ENCODE measurements around the gene ZNF48.
A peak's percentile ranks its signal among the peaks of the same experiment; 100 is the strongest.

The ZNF48 gene

DNA sequence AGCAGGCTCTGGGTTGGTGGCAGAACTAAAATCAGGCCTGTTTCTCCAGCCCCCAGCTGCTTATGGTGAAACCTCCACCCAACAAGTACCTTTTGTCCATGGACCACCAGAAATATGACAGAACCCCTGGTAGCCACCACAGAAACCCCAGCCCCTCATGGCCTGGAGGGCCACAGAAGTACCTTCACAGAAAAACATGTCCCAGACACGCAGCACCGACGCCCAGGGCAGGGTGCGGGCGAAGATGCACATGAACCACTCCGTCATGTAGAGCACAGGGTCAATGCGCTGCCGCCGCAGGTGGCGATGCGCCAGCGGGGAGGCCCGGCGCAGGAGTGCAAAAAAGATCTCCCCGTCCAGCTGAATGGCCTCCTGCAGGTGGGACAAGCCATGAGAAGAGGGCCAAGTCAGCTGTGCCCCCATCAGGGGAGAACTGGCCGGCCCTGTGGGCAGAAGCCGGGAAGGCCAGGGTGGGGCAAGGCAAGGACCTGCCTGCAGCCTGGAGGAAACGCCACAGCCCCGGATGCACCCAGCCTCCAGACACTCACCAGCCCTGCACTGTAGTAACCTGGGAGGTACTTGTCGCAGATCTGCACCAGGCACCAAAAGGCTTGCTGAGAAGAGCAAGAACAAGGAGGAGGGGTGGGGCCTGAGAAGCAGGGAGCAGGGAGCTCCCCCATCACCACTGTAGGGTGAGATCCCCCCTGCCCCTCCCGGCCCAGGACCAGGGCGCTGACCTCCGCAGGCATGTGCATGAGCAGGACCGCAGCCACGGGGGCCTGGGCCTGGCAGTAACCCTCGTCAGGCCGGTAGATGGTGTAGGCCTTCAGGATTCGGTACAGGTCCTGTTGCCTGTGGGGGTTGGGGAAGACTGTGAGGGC, 36.0 kb upstream of the ZNF48 start:
- DNase-seq (ENCODE audit: low spot score): no peak

DNA sequence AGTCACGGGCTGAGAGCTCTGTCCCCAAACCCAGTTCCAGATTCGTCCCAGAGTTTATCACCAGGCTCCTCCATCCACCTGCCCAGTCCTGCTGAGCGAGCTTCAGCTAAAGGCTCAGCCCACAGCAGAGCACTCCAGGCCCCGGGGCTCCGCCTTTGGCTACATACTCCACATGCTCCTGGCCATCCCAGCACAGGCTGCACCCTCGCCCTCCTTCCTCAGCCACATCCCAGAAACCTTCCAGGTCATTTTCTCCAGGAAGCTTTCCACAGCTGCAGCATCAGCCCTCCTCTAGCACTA, 35.4 kb upstream of the ZNF48 start:
- no peak for DNase-seq (ENCODE audit: low spot score)

DNA sequence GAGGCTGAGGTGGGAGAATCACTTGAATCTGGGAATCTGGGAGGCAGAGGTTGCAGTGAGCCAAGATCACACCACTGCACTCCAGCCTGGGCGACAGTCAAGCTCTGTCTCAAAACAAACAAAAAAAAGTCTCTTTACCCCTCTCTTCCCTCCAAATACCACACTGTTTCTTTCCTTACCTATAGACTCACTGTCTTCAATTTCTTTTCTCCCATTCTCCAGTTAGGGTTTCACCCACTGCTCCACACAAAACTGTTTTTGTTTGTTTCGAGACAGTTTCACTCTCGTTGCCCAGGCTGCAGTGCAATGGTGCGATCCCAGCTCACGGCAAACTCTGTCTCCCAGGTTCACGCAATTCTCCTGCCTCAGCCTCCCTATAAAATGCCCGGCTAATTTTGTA, 34.0 kb upstream of the ZNF48 start:
- DNase-seq (ENCODE audit: low spot score): no peak

DNA sequence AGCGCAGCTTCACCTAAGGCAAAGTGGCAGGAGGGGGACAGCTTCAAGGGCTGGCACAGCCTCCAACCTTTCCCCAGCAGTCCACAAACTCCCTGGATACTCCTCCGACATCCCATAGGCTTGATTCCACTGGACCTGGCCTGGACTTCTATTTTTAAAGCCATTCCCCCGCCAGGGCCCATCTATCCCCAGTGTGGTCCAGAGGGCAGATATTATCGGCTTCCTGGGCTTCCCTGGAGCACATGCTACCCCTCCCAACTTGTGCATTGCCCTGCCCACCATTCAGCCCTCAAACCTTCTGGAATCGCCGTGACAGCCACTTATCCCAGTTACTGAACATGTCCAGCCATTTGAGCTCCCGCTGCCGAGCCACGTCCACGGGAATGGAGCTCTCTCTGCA, 30.0 kb upstream of the ZNF48 start:
- no peak for DNase-seq (ENCODE audit: low spot score)

DNA sequence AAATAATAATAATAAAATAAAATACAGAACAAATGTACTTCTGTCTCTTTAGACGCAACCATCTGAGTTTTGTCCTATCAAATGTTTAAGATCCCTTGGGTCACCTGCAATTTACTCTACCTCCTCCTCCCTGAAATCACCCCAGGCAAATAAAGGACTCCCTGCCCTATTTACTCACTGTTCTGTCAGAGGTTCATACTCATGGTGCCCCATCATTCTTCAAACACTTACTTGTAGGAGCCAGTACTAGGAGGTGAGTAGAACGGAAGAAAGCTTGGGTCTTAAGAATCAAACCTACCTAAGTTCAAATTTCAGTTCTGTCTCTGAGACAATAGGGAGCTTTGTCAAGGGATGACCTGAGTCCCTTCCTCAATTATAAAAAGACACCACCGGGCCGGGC, 28.7 kb upstream of the ZNF48 start:
- DNase-seq (ENCODE audit: low spot score): no peak

DNA sequence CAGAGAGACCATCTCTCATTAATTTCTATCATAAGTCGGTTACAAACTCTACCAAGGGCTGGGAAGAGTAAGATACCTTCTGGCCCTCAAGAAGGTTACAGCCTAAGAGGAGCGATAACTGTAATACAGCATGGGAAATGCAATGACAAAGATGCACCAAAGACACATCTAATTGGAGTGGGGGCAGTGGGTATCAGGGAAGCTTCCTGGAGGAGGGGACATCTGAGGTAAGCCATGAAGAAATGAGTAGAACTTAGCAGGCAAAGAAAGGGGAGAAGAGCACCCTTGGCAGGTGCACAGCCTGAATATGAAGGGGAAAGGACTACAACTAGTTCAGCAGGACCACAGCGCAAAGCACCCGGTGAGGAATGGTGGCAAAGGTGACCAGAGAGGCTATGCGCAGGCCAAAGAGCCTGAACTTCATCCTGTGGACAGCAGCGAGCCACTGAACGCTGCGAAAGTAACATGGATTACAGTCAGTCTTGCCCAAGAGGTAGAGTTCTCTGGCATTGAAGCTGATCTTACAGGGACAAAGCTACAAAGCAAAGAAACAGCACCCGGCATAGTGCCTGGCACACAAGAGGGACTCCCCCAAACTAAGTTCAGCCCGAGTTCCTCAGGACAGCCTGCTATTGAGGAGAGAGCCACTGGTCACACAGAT, 27.7 kb upstream of the ZNF48 start:
- DNase-seq (ENCODE audit: low spot score): no peak

DNA sequence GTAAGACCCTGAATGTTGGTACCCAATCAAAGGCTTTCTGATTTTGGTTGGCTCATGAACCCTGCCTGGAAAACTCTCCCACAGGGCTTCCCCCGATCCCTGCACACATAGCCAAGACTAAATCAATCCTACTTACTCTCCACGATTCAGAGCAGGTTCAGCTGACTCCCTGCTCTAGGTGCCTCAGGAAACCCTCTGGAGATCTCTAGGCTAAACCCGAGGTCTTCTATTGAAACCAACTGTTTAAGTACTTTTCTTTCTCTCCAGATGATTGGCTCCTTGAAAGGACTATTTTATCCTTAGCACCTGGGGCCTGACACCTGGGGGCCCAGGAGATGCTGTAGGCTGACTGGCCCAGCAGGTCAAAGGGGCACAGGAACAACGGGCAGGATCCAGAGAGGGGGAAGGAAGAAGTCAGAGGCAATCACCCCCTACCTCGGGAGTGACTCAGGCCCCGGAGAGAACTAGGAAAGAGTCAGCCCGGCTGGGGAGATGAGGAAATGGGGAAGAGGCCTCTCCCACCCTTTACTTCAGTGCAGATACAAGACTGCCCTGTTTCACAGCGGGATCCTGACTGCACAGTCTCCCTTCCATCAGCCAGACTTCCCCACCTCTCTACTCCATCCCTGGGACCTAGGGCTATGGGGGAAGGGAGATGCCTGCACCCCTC, 27.0 kb upstream of the ZNF48 start:
- no peak for DNase-seq (ENCODE audit: low spot score)

DNA sequence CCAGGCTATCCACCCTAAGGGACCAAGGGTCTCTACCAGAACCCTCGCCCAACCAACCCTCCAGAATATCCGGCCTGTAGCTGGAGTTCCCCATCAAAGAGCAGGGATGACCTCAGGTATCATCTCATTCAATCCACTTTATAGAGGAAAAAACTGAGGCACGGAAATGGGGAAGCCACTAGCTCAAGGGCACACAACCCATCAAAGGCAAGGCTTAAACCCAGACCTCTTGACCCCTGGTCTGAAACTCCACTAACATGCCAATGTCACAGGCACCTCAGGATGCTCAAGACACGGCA, 26.5 kb upstream of the ZNF48 start:
- DNase-seq (ENCODE audit: low spot score): no peak

DNA sequence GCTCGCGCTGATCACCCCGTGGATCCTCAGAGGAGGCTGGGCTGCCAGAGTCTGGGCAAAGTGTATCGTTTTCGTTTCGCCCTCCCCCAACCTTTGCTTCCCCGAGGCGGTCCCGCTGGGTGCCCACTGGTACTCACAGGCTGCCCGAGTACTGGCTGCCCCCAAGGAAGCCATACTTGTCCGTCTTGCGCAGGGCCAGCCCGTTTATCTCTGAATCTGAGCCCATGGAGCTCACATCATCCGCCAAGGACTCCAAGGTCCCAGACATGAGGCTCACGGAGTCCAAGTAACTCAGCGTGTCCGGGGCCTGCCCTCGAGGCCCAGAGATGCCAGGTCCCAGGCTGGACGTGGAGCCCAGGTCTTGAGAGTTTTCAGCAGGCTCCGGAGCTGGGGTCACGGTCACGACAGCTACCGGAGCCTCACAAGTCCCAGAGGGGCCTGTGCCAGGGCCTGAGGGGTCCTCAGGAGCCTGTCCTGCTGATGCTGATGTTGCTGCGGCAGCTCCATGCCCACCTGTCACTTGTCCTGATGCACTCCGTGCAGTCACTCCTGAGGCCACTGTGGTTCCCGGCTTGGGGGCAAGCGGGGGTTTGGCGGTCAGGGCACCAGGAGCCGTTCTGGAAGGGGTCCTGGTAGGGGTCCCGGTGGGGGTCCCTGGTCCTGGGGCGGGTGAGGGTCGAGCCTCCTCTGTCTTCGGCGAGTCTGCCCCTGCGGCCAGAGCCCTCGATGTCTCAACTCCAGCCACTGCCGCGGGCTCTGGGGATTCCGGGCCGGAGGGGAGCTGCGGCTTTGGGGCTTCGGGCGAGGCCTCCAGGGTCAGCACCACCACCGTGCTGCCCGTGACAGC, 25.9 kb upstream of the ZNF48 start:
- DNase-seq (ENCODE audit: low spot score): no peak

DNA sequence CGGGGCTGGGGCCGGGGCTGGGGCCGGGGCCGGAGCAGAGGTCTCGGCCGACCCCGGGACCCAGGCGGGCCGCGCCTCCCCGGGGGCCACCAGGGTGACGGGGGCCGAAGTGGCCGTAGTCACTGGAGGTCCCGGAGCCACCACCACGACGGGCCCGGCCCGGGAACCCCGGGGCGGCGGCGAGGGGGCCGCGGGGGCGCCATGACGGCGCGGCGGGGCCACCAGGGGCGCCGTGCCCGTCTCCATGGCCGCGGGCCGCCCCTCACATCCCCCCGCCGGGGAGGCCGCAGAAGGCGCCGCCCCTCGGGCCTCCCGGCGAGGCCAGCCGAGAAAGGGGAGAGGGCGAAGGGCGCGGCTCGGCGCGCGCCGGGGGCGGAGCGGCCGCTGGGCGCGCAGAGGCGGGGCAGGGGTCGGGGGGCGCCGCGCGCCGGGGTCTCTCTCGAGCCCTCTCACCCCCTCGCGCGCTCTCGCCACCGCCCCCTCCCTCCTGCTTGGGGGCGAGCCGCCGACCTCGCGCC, 25.2 kb upstream of the ZNF48 start:
- DNase-seq (ENCODE audit: low spot score): no peak

DNA sequence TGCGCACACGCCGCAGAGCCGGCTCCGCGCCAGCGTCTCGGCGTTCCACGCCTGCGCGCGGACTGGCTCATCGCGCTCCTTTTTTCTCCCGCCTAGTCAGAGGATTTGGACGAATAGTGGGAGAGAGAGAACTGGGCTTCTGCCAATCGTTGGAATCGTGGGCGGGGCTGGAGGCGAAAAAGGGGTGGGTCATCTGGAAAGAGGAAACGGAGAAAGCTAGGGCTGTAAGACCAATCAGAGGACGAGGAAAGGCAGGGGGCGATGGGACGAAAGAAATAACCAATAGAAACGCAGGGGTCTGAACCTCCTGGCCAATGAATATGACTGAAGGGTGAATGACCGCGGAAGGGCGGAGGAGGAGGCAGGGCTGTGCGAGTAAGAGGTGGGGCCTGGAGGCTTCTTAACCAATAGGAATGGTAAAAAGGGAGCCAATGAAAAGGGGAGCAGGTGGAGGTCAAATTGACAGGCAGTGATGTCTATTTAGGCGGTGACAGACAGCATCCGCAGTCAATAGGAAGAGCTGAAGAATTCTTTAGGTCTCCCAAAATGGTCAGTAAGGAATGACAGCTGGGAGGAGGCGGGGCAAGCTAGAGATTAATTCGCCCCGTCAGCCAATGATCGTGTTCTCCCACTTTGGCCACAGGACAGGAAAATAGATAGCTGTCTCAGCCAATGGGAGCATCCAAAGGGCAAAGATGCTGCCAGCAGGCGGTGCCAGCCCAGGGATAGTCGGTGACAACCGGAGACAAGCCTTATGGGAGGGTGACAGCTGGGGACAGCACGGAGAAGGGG, 24.6 kb upstream of the ZNF48 start, which contains the start of gene TBC1D10B:
TBC1D10B (minus strand) TSS at position 39 of the 792 bp plus-strand sequence. CDS start 311 bp downstream, outside the sequence.
- DNase-seq (ENCODE audit: low spot score): peak; percentile 100

DNA sequence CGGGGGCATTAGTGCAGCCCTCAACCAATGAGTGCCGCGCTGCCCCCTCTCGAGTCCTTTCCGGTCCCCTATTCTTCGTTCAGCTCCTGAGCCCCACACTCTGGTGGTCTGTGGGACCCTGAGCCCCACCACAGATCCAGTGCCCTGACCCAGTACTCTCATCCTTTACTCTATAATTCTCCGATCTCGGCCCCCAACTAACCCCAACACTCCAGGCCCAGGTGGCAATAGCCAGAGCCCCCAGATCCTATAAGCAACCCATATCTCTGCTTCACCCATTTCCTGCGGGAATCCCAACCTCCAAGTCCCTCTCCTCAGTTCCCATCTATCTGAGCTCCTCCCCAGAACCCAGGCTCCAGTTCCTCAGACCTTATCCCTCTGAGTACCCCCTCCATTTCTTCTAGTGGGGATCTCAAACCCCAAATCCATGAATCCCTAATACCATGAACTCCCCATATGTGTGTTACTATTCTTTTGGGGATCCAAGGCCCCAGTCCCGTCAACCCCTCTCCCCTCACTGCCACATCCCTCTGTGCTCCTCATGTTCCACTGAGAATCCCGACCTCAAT, 23.9 kb upstream of the ZNF48 start:
- DNase-seq (ENCODE audit: low spot score): no peak

DNA sequence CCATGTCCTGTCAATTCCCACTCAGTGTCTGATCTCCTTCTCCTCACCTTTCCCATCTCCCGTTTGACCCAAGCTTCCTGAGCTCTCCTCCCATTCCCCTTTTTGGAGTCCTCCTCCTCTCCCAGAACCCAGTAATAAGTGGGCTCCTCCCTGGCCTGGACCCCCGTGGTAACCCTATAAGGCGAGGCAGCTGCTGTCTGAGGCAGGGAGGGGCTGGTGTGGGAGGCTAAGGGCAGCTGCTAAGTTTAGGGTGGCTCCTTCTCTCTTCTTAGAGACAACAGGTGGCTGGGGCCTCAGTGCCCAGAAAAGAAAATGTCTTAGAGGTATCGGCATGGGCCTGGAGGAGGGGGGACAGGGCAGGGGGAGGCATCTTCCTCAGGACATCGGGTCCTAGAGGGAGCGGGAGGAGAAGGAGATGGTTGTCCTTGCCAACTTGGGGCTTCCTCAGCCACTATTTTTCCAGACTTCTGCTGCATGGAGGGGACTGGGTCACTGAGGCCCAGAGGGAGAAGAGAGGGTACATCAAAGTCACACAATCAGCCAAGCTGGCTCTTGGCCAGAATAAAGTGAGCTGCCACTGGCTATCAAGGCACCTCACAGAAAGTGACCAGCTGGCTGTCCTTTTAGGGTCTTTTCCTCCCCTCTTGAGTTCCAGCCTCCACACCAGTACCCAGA, 23.0 kb upstream of the ZNF48 start:
- DNase-seq (ENCODE audit: low spot score): no peak

DNA sequence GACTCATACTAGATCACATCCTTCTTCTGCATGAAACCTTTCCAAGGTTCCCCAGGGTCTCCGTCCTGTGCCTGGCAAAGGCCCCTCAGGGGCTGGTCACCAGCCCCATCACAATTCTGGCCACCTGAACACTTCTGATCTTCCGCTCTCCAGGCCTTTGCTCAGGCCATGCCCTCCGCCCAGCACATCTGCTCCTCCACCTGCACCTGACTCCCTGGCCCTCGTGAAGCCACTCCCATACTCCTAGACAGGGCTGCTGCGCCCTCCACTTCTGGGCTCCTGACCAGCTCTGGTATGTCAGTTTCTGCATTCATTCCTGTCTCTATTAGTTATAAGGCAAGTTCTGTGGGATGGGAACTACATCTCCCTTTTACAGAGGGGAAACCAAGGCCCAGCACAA, 22.5 kb upstream of the ZNF48 start:
- no peak for DNase-seq (ENCODE audit: low spot score)

DNA sequence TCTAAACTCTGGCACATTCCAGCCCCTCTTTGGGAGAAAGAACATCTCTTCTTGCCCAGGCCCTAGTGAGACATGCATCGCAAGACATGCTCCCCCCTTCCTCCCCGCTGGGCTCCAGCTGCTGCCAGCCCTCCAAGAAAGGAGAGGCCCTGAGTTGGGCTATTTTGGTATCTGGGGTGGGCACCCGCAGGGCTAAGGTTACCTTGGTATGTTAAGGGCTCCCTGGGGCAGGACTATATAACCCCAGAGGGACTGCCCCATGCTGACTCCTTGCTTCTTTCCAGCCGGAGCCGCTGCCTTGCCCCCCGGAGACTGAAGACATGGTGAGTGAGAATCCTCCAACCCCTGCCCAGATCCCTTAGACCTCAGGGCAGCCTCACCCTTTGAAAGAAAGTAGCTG, 20.7 kb upstream of the ZNF48 start, which contains the start of gene MYL11:
MYL11 (plus strand) TSS at position 265 of the 400 bp plus-strand sequence; CDS start at position 321, 56 bp downstream.
- DNase-seq (ENCODE audit: low spot score): no peak

DNA sequence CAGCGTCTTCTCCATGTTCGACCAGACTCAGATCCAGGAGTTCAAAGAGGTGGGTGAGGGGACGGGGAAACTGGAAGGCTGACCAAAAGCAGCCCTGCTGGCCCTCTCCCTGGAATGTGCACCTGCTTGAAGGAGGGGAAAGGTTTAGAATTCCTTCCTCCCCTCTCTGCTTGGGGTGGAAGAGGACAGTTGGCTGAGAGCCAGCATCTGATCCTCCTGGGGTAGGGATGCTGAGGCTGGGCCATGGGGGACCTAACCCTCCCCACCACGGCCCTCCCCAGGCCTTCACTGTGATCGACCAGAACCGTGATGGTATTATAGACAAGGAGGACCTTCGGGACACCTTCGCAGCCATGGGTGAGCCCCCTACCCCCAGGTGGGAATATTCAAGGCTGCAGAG, 19.4 kb upstream of the ZNF48 start:
- DNase-seq (ENCODE audit: low spot score): no peak

DNA sequence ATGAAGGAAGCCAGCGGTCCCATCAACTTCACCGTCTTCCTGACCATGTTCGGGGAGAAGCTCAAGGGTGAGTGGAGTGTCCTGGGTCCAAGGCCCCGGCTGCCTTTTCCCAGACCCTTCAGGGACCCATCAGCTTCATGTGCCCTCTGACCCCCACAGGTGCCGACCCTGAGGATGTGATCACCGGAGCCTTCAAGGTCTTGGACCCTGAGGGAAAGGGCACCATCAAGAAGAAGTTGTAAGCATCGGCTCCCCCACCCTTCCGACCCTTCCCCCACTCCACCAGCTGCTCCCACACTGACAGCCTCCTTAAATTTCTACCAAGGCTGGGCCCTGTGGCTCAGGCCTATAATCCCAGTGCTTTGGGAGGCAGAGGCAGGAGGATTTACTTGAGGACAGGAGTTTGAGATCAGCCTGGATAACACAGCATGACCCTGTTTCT, 18.7 kb upstream of the ZNF48 start:
- DNase-seq (ENCODE audit: low spot score): no peak

DNA sequence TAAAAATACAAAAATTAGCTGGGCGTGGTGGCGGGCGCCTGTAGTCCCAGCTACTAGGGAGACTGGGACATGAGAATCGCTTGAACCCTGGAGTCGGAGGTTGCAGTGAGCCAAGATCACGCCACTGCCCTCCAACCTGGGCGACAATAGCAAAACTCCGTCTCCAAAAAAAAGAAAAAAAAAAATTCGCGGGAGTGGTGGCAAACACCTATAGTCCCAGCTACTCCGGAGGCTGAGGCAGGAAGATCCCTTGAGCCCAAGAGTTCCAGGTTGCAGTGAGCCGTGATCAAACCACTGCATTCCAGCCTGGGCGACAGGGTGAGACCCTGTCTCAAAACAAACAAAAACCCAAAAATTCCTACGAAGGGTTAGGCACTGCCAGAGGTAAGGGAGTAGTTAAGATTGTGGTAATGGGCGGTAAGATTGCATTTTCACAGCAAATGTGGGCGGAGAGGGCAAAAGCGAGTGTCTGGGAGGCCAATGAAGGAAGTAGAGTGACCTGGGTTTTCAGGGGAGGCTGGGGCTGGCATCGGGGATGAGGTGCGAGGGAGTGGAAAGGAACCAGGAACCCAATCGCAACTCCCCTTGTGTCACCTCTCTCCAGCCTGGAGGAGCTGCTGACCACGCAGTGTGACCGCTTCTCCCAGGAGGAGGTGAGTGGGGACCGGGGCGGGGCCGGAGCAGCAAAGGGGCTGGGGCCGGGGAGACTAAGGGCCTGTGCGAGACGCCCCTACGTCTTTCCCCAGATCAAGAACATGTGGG, 18.0 kb upstream of the ZNF48 start:
- DNase-seq (ENCODE audit: low spot score): no peak

DNA sequence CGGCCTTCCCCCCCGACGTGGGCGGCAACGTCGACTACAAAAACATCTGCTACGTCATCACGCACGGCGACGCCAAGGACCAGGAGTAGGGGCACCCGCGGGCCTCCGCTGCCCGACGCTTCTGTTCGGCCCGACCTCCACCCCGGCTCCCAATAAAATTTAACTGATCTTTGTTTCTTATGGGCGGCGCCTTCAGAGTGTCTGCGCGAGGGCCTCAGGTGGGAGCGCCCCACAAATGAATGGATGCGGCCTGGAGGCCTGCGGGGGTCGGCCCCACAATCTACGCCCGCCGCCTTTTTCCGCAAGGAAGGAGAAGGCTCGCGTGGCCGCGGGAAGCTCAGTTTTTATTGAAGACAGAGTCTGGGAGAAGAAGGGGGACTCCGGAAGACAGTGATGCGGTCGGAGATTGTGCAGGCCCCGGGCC, 17.4 kb upstream of the ZNF48 start:
- DNase-seq (ENCODE audit: low spot score): peak; percentile 99
